Karpas-422 (cell line): Measurements from ENCODE around the gene IGSF21. TPM values are rescaled to one million over a fixed set of nuclear protein-coding genes. Genes with fewer than 3 reads are reported as not detected.

Source experiments
- DNase-seq: peaks from one replicate; pipeline ENCODE4 v3.0.0-alpha.2; 2015
- H2AFZ ChIP-seq: fragments of 200-600 bp; sonication (generic); 2 replicates; pipeline ENCODE4 v1.6.1; 2014; ENCODE audit warnings: antibody characterized with exemption, low read length, mixed read lengths
- H3K27ac ChIP-seq: fragments of 200-600 bp; sonication (generic); 2 replicates; pipeline ENCODE4 v1.5.1; 2014; ENCODE audit warnings: mild to moderate bottlenecking, low read length, moderate library complexity
- H3K27me3 ChIP-seq: fragments of 200-600 bp; sonication (generic); 2 replicates; pipeline ENCODE4 v1.6.1; 2014; ENCODE audit warnings: low read length, mixed read lengths
- H3K36me3 ChIP-seq: fragments of 200-600 bp; sonication (generic); 2 replicates; pipeline ENCODE4 v1.6.1; 2014; ENCODE audit warnings: low read length, mixed read lengths; ENCODE audit not compliant: insufficient read depth
- H3K4me1 ChIP-seq: fragments of 200-600 bp; sonication (generic); 2 replicates; pipeline ENCODE4 v1.6.1; 2014; ENCODE audit warnings: mild to moderate bottlenecking, low read length, mixed read lengths
- H3K4me2 ChIP-seq: fragments of 200-600 bp; sonication (generic); 2 replicates; pipeline ENCODE4 v1.6.1; 2014; ENCODE audit warnings: low read length, low read depth, mild to moderate bottlenecking; ENCODE audit not compliant: poor library complexity, severe bottlenecking
- H3K4me3 ChIP-seq: fragments of 200-600 bp; sonication (generic); 2 replicates; pipeline ENCODE4 v1.5.1; 2014; ENCODE audit warnings: mild to moderate bottlenecking, antibody characterized with exemption, low read length, mixed read lengths
- H3K79me2 ChIP-seq: fragments of 200-600 bp; sonication (generic); 2 replicates; pipeline ENCODE4 v1.6.1; 2014; ENCODE audit warnings: mild to moderate bottlenecking, low read length, mixed read lengths
- H3K9ac ChIP-seq: fragments of 200-600 bp; sonication (generic); 2 replicates; pipeline ENCODE4 v1.6.0; 2014; ENCODE audit warnings: low read length
- H3K9me2 ChIP-seq: fragments of 200-600 bp; sonication (generic), shearing (Covaris generic); replicated peaks from 2 replicates; pipeline ENCODE4 v1.6.0; 2014; ENCODE audit warnings: mild to moderate bottlenecking, low read length, moderate library complexity; ENCODE audit not compliant: insufficient read depth
- H3K9me3 ChIP-seq: fragments of 300-700, 200-600 bp; sonication (generic); 2 replicates; pipeline ENCODE4 v1.6.1; 2014; ENCODE audit warnings: low read length, mixed read lengths
- H4K20me1 ChIP-seq: fragments of 200-600 bp; sonication (generic); 2 replicates; pipeline ENCODE4 v1.6.1; 2014; ENCODE audit warnings: mild to moderate bottlenecking, antibody characterized with exemption, low read length, low read depth; ENCODE audit not compliant: insufficient read depth
- total RNA-seq: library from RNA; depleted of rRNA; stranded (reverse); fragments of >200 nt; shearing (Covaris generic); gene quantifications from 2 replicates; pipeline ENCODE4 v1.2.3, GENCODE V29; 2014; ENCODE audit warnings: low replicate concordance

Gene IGSF21
- total RNA-seq, 1 experiment from 2014 or later: 0.26 TPM

GRCh38 chr1:18307329-18307898 is 199.8 kb downstream of the IGSF21 start:
- no peak overlapping the region for H3K4me2 ChIP-seq
- H3K4me1 ChIP-seq: no peaks in the 10 kb centered on the region
- no peaks in the 10 kb centered on the region for H3K9me3 ChIP-seq
- no peaks in the 10 kb centered on the region for H4K20me1 ChIP-seq
- no peaks in the 10 kb centered on the region for H3K36me3 ChIP-seq
- H3K9ac ChIP-seq: no peak overlapping the region
- H3K4me3 ChIP-seq: no peak overlapping the region
- no peak overlapping the region for H2AFZ ChIP-seq
- H3K79me2 ChIP-seq: no peaks in the 10 kb centered on the region
- no peaks in the 10 kb centered on the region for H3K9me2 ChIP-seq
- no peaks in the 10 kb centered on the region for H3K27me3 ChIP-seq
- DNase-seq: no peak
- no peak overlapping the region for H3K27ac ChIP-seq

GRCh38 chr1:18309552-18310155 is 202.1 kb downstream of the IGSF21 start:
- Histone ChIP-seq H3K79me2 (no peaks in the 10 kb centered on the region), H3K9me2 (no peaks in the 10 kb centered on the region), H3K4me3 (no peak overlapping the region)

GRCh38 chr1:18312961-18313360 is 205.4 kb downstream of the IGSF21 start:
- H3K4me3 ChIP-seq: no peak overlapping the region
- H3K79me2 ChIP-seq: no peaks in the 10 kb centered on the region
- no peaks in the 10 kb centered on the region for H3K36me3 ChIP-seq
- no peaks in the 10 kb centered on the region for H3K9me2 ChIP-seq
- DNase-seq: no peak
- H3K4me2 ChIP-seq: no peak overlapping the region
- H3K9me3 ChIP-seq: no peaks in the 10 kb centered on the region
- no peaks in the 10 kb centered on the region for H3K27me3 ChIP-seq
- no peaks in the 10 kb centered on the region for H3K4me1 ChIP-seq
- no peak overlapping the region for H3K27ac ChIP-seq
- H3K9ac ChIP-seq: no peak overlapping the region
- no peak overlapping the region for H2AFZ ChIP-seq
- H4K20me1 ChIP-seq: no peaks in the 10 kb centered on the region

More at GRCh38 chr1:18309552-18310155, 202.1 kb downstream of the IGSF21 start:
- Histone ChIP-seq H3K4me1 (no peaks in the 10 kb centered on the region), H3K9ac (no peak overlapping the region), H2AFZ (no peak overlapping the region), H3K27ac (no peak overlapping the region), H3K4me2 (no peak overlapping the region), H3K27me3 (no peaks in the 10 kb centered on the region), H3K9me3 (no peaks in the 10 kb centered on the region), H3K36me3 (no peaks in the 10 kb centered on the region), H4K20me1 (no peaks in the 10 kb centered on the region)
- DNase-seq: no peak

- H3K9me2 ChIP-seq: no peaks in the 10 kb centered on the region
- no peaks in the 10 kb centered on the region for H3K4me1 ChIP-seq
- no peaks in the 10 kb centered on the region for H3K36me3 ChIP-seq
- H3K9ac ChIP-seq: no peak overlapping the region
- H3K79me2 ChIP-seq: no peaks in the 10 kb centered on the region
- no peak for DNase-seq
- no peak overlapping the region for H3K4me2 ChIP-seq
- H3K27me3 ChIP-seq: no peaks in the 10 kb centered on the region
- H3K4me3 ChIP-seq: no peak overlapping the region
- no peaks in the 10 kb centered on the region for H3K9me3 ChIP-seq
- no peak overlapping the region for H2AFZ ChIP-seq
- no peaks in the 10 kb centered on the region for H4K20me1 ChIP-seq
- H3K27ac ChIP-seq: no peak overlapping the region
These were observed 205.9 kb downstream of the IGSF21 start for GRCh38 chr1:18313523-18313922.

- Histone ChIP-seq H3K27ac (no peak overlapping the region), H3K9me2 (no peaks in the 10 kb centered on the region), H3K79me2 (no peaks in the 10 kb centered on the region), H3K4me1 (no peaks in the 10 kb centered on the region), H3K36me3 (no peaks in the 10 kb centered on the region), H3K4me2 (no peak overlapping the region), H4K20me1 (no peaks in the 10 kb centered on the region), H3K9ac (no peak overlapping the region), H3K27me3 (no peaks in the 10 kb centered on the region), H2AFZ (no peak overlapping the region), H3K4me3 (no peak overlapping the region), H3K9me3 (no peaks in the 10 kb centered on the region)
- DNase-seq: no peak
These were observed 206.8 kb downstream of the IGSF21 start for GRCh38 chr1:18314399-18314798.

- Histone ChIP-seq H3K9me3 (no peaks in the 10 kb centered on the region), H3K27ac (no peak overlapping the region), H3K9me2 (no peaks in the 10 kb centered on the region), H3K27me3 (no peaks in the 10 kb centered on the region), H3K79me2 (no peaks in the 10 kb centered on the region), H2AFZ (no peak overlapping the region), H3K4me2 (no peak overlapping the region), H3K36me3 (no peaks in the 10 kb centered on the region), H3K4me1 (no peaks in the 10 kb centered on the region), H3K9ac (no peak overlapping the region), H4K20me1 (no peaks in the 10 kb centered on the region), H3K4me3 (no peak overlapping the region)
- DNase-seq: no peak
These were observed 207.9 kb downstream of the IGSF21 start for GRCh38 chr1:18315449-18315848.

- DNase-seq: no peak
- Histone ChIP-seq H3K4me1 (no peaks in the 10 kb centered on the region), H3K9ac (no peak overlapping the region), H3K4me3 (no peak overlapping the region), H3K27me3 (no peaks in the 10 kb centered on the region), H3K9me2 (no peaks in the 10 kb centered on the region), H3K79me2 (no peaks in the 10 kb centered on the region), H4K20me1 (no peaks in the 10 kb centered on the region), H3K9me3 (no peaks in the 10 kb centered on the region), H3K4me2 (no peak overlapping the region), H3K27ac (no peak overlapping the region), H3K36me3 (no peaks in the 10 kb centered on the region), H2AFZ (no peak overlapping the region)
These were observed 209.2 kb downstream of the IGSF21 start for GRCh38 chr1:18316764-18317163.

GRCh38 chr1:18319099-18319498 is 211.5 kb downstream of the IGSF21 start:
- no peak overlapping the region for H3K4me2 ChIP-seq
- no peaks in the 10 kb centered on the region for H3K9me3 ChIP-seq
- H3K27ac ChIP-seq: no peak overlapping the region
- no peaks in the 10 kb centered on the region for H3K9me2 ChIP-seq
- H4K20me1 ChIP-seq: no peaks in the 10 kb centered on the region
- H3K36me3 ChIP-seq: no peaks in the 10 kb centered on the region
- no peak overlapping the region for H3K4me3 ChIP-seq
- no peak for DNase-seq
- H3K79me2 ChIP-seq: no peaks in the 10 kb centered on the region
- no peak overlapping the region for H2AFZ ChIP-seq
- H3K9ac ChIP-seq: no peak overlapping the region
- H3K27me3 ChIP-seq: no peaks in the 10 kb centered on the region
- no peaks in the 10 kb centered on the region for H3K4me1 ChIP-seq
